G401 (cell line): ENCODE results near the gene CCNT2. TPM values are rescaled to one million over a fixed set of nuclear protein-coding genes. Genes with fewer than 3 reads are reported as not detected.

Experiments
- DNase-seq: peaks from one replicate; pipeline ENCODE4 v3.0.0-alpha.2; 2015; ENCODE audit warnings: low spot score
- in situ Hi-C: cut with HindIII; loops from 2 replicates; pipeline ENCODE4 v1.10.0; 2016; ENCODE audit warnings: low sequenced_read_pairs, mixed read lengths
- total RNA-seq: library from RNA; depleted of rRNA; stranded (reverse); fragments of >200 nt; shearing (Covaris generic); gene quantifications from 2 replicates; pipeline ENCODE4 v1.2.3, GENCODE V29; 2014

Gene CCNT2
- total RNA-seq, 1 experiment from 2014 or later, result 18.3 TPM

DNA sequence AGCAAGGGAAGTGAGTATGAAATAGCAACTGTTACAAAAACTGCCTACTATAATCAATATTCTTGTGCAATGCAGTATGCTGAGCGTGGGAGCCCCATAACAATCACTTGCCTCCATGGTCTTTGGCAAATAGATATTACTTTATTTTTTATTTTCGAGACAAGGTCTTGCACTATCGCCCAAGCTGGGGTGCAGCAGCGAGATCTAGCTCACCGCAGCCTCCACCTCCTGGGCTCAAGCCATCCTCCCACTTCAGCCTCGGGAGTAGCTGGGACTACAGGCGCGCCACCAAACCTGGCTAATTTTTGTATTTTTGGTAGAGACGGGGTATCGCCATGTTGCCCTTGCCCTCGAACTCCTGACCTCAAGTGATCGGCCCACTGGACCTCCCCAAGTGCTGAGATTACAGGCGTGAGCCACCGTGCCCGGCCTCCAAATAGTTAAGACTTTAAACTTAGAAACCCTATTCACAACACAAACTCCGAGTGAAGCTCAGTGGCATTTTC, 1.2 kb upstream of the CCNT2 start:
- in situ Hi-C loops, result no loop called here
- DNase-seq, result no peak

- in situ Hi-C loops, result no loop called here
- DNase-seq, result no peak
Measured at GRCh38 chr2:134917888-134918525, 615 bp upstream of the CCNT2 start.

GRCh38 chr2:134919341-134920210, 954 bp downstream of the CCNT2 start:
- in situ Hi-C loops, result no loop called here
- DNase-seq, result no peak

DNA sequence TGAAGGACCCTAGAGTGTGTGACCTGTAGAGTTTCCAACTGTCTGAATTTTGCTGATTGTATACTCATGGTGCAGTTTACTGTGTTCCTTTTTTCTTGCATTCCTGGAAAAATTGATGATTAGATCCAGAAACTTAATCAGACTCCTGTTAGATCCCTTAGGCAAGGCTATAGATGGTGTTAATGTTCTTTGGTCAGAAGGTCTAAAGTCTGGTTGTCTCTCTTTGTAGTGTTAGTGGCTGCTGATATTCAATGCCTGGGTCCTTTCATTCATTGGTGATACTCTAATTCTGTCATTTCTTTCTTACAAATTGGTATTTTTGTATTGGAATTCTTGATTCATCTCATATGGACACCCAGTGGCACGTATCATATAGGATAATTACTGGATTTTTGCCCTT, 6.3 kb downstream of the CCNT2 start:
- in situ Hi-C loops, result no loop called here
- no peak for DNase-seq

GRCh38 chr2:134926231-134926931, 7.8 kb downstream of the CCNT2 start:
- no peak for DNase-seq
- in situ Hi-C loops, result no loop called here

DNA sequence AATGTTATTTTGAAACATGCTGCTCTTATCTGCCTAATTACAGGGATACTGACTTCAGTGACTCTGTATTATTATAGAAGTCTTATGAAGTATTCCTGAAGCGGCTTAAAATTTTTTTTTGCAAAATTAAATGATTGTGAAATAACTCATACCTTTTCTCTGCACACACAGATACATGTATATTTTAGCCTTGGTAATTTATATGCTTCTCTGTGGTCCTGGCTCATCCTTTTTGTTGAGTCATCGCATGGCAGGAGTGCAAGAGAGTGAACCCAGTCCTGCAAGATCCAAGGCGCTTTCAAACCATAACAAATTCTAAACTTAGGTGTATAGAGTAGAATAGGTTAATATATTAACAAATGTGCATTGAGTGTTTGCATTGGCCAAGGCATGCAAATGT, 8.6 kb downstream of the CCNT2 start:
- in situ Hi-C loops, result no loop called here
- no peak for DNase-seq

DNA sequence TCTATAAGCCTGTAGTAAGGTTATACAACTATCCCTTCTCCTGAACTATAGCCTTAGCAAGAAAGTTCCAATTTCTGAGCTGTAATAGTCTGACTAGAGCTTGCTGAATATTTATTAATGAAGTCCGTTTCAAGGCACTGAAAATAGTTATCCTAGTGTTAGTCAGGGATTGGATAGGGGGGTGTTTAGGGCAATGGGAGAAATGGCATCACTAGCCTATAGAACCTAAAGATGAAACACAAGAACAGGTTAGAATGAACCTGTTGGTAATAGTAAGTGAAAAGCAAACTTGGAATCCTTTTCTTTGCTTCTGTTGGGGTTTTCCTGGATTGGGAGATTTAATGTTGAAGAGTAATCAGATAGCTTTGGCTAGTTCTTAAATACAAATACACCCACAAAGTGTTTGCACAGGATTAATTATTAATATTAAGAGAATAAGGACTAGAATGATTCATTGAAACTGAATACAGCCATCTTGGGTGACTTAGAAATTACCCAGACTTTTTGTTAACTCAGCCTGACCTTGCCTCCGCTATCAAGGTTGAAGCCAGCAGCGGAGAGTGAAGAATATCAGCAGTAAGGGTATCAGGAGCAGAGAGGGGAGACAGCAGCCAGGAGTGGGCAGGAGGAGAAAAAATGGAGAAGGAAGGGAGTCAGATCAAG, 14.4 kb downstream of the CCNT2 start:
- no peak for DNase-seq
- in situ Hi-C loops, result no loop called here

- no peak for DNase-seq
- in situ Hi-C loops, result no loop called here
Measured at GRCh38 chr2:134933732-134934131, 15.1 kb downstream of the CCNT2 start.

- no peak for DNase-seq
- in situ Hi-C loops, result no loop called here
Measured at GRCh38 chr2:134934150-134934549, 15.5 kb downstream of the CCNT2 start.

DNA sequence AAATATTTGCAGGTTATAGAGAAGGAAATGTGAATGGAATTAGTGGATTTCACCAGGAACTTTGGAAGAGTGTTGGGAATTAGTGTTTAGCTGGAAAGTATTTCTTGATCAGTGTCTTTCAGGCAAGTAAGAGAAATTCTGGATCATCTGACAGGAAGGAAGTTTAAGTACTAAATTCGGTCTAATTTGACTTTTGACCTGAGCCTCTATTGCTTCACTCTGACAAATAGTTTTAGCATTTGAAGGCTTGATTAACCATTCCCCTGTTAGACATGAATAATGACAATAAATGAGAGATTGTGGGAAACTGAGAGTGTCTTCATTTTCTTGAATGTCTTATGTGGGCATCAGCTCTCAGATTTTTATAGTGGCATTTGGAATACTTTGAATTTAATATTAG, 16.0 kb downstream of the CCNT2 start:
- no peak for DNase-seq
- in situ Hi-C loops, result no loop called here

GRCh38 chr2:134936691-134937090, 18.1 kb downstream of the CCNT2 start:
- in situ Hi-C loops, result no loop called here
- no peak for DNase-seq

- in situ Hi-C loops, result no loop called here
- no peak for DNase-seq
Measured at GRCh38 chr2:134943540-134943939, 24.9 kb downstream of the CCNT2 start.

DNA sequence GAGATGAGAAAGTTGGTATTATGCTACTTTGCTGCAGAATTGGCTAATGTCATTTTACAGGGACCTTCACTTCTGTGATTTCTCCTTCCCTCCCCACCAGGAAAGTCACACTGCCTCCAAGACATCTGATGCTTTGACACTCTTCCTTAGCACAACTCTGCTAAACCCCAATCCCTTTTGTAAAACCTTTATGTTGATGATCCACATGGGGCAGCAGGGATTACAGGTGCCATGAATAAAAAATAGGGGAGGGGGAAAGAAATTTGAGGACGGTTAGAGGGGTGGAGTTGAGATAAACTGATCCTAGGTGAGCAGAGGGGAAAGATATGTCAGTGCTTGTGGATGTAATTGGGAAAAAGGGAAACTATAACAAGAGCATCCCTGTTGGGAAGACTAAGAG, 26.4 kb downstream of the CCNT2 start:
- DNase-seq, result no peak
- in situ Hi-C loops, result no loop called here

GRCh38 chr2:134946073-134946472, 27.5 kb downstream of the CCNT2 start:
- DNase-seq, result no peak
- in situ Hi-C loops, result no loop called here

DNA sequence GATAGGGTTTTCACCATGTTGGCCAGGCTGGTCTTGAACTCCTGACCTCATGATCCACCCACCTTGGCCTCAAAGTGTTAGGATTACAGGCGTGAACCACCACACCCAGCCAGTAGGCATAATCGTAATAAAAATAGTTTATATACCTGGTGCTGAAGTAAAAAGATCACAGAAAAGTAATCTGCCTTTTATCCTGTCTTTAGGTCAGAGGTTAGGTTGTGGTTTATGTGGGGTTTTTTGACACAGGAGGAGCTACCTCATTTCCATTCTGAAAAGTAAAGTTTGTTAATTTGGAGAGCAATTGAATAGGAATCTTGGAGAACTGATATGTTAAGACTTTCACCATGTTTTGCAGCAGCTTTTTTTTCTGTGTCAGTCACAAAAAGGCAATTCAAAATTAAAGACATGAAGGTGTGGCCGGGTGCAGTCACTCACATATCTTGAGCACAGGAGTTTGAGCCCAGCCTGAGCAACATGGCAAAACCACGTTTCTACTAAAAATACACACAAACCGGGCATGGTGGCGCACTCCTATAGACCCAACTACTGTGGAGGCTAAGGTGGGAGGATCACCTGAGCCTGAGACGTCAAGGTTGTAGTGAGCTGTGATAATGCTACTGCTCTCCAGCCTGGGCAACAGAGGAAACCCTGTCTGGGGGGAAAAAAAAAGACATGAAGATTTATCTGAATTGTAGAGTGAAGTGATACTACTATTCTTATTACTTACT, 31.5 kb downstream of the CCNT2 start:
- no peak for DNase-seq
- in situ Hi-C loops, result no loop called here

- in situ Hi-C loops, result no loop called here
- no peak for DNase-seq
Measured at GRCh38 chr2:134950886-134951285, 32.3 kb downstream of the CCNT2 start.

DNA sequence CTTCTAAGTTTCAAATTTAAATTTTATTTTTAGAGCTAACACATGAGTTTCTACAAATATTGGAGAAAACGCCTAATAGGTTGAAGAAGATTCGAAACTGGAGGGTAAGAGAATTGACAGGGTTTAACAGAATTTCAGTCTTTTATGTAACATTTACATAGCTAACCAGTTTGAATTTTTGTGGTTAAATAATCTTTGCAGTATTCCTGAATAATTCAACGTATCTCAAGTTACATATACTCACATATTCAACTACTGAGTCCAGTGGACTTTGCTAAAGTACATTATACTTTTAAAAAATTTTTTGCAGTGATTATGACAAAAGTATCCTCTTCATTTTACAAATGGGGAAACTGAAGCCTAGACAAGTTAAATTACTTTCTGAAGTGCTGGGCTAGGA, 34.0 kb downstream of the CCNT2 start:
- DNase-seq, result no peak
- in situ Hi-C loops, result no loop called here

DNA sequence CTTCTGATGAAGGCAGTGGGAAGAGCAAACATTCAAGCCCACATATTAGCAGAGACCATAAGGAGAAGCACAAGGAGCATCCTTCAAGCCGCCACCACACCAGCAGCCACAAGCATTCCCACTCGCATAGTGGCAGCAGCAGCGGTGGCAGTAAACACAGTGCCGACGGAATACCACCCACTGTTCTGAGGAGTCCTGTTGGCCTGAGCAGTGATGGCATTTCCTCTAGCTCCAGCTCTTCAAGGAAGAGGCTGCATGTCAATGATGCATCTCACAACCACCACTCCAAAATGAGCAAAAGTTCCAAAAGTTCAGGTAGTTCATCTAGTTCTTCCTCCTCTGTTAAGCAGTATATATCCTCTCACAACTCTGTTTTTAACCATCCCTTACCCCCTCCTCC, 35.4 kb downstream of the CCNT2 start:
- no peak for DNase-seq
- in situ Hi-C loops, result no loop called here

GRCh38 chr2:134955744-134956143, 37.1 kb downstream of the CCNT2 start:
- no peak for DNase-seq
- in situ Hi-C loops, result no loop called here
